ENCODE measurements around the gene NOS2.

DNA sequence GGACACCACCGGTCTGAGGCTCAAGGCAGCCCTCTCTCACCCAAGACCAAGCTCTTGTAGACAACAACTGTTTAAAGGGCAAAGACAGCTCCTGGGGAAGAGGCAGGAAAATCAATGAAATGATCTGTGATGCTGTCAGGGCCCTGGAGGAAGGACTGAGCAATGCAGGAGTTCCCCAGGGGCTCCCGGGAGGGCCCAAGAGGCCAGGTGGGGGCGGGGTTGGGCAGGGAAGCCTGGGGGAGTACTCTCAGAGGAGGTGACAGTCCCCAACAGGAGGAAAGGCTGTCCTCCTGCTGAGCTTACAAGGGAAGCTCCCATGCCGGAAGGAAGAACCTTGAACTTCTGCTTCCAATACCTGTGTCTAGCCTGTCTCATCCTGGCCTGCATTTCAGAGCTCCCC lies 8.3 kb upstream of the NOS2 start:
- TF ChIP-seq, protein P1, sequence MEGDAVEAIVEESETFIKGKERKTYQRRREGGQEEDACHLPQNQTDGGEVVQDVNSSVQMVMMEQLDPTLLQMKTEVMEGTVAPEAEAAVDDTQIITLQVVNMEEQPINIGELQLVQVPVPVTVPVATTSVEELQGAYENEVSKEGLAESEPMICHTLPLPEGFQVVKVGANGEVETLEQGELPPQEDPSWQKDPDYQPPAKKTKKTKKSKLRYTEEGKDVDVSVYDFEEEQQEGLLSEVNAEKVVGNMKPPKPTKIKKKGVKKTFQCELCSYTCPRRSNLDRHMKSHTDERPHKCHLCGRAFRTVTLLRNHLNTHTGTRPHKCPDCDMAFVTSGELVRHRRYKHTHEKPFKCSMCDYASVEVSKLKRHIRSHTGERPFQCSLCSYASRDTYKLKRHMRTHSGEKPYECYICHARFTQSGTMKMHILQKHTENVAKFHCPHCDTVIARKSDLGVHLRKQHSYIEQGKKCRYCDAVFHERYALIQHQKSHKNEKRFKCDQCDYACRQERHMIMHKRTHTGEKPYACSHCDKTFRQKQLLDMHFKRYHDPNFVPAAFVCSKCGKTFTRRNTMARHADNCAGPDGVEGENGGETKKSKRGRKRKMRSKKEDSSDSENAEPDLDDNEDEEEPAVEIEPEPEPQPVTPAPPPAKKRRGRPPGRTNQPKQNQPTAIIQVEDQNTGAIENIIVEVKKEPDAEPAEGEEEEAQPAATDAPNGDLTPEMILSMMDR (IDR thresholded peaks at IDR 0.05; ENCODE audit: insufficient read depth, low read length, poor library complexity, severe bottlenecking): no peak
- no peak for TF ChIP-seq EZH2phosphoT487 (conservative IDR thresholded peaks at IDR 0.05; ENCODE audit: low read length)

Measured in SU-DHL-6 (cell line).